Fibroblast of lung (primary cell): Measurements from ENCODE around the gene PIK3CB.

ENCODE experiments used
- CTCF ChIP-seq, 2 donors: IDR thresholded peaks in 1 of 2; conservative IDR thresholded peaks in 1 of 2; 1 replicate in 1 of 2; 2 replicates in 1 of 2; pipeline ENCODE4 v1.5.1; 2011 to 2012; ENCODE audit warnings: low read length in 2 of 2, control low read depth in 1 of 2, inconsistent platforms in 1 of 2, low read depth in 1 of 2, mild to moderate bottlenecking in 1 of 2
- EZH2 ChIP-seq: IDR thresholded peaks from 2 replicates; pipeline ENCODE4 v1.5.1; 2012; ENCODE audit warnings: low read length, control low read depth, mild to moderate bottlenecking; ENCODE audit errors: missing control alignments

- TF ChIP-seq EZH2, result no peak
- TF ChIP-seq CTCF (conservative IDR thresholded peaks at IDR 0.05 in 1 of 2, IDR thresholded peaks at IDR 0.05 in 1 of 2; ENCODE audit: low read depth in 1 of 2, low read length in 2 of 2), result no peak
These were observed 52.0 kb downstream of the PIK3CB start for GRCh38 chr3:138782755-138783154.
